Measurements from ENCODE around the gene STIP1.

The STIP1 gene

GRCh38 chr11:64218628-64219353, 32.8 kb downstream of the STIP1 start:
- H3K36me3 ChIP-seq (ENCODE audit: control insufficient read depth, insufficient read depth, low read length): no peaks in the 10 kb centered on the region
- no peak overlapping the region for H3K27ac ChIP-seq
- no peak overlapping the region for H3K4me3 ChIP-seq (ENCODE audit: low read depth, low read length)
- no peak overlapping the region for H3K9ac ChIP-seq
- no peak for TF ChIP-seq CTCF (IDR thresholded peaks at IDR 0.05)
- no peak overlapping the region for H2AFZ ChIP-seq
- no peaks in the 10 kb centered on the region for H3K9me3 ChIP-seq (ENCODE audit: control insufficient read depth, low read length)
- H3K4me2 ChIP-seq (ENCODE audit: low read length): no peak overlapping the region
- H3K4me1 ChIP-seq: no peaks in the 10 kb centered on the region
- no peaks in the 10 kb centered on the region for H3K27me3 ChIP-seq (ENCODE audit: control insufficient read depth, insufficient read depth, low read length)
- H3K79me2 ChIP-seq: no peaks in the 10 kb centered on the region

GRCh38 chr11:64219354-64219684, 33.3 kb downstream of the STIP1 start:
- Histone ChIP-seq H2AFZ (no peak overlapping the region), H3K79me2 (no peaks in the 10 kb centered on the region), H3K27me3 (ENCODE audit: control insufficient read depth, insufficient read depth, low read length) (no peaks in the 10 kb centered on the region), H3K4me3 (ENCODE audit: low read depth, low read length) (no peak overlapping the region), H3K4me2 (ENCODE audit: low read length) (no peak overlapping the region), H3K9me3 (ENCODE audit: control insufficient read depth, low read length) (no peaks in the 10 kb centered on the region), H3K9ac (no peak overlapping the region), H3K36me3 (ENCODE audit: control insufficient read depth, insufficient read depth, low read length) (no peaks in the 10 kb centered on the region), H3K4me1 (no peaks in the 10 kb centered on the region), H3K27ac (no peak overlapping the region)
- TF ChIP-seq CTCF (IDR thresholded peaks at IDR 0.05): no peak

DNA sequence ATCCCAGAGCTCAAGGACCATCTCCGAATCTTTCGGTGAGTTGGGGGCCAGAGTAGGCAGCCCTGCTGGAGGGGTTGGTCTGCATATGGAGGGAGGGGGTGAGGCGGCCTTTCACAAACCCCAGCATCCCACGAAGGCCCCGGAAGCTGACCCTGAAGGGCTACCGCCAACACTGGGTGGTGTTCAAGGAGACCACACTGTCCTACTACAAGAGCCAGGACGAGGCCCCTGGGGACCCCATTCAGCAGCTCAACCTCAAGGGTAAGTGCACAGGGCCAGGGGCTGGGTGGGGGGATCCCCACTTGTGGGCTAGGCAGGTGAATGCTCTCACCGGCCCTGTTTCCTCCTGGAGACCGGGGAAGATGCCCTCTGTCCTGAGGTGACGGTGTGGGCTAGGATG, 33.8 kb downstream of the STIP1 start:
- H3K4me1 ChIP-seq: no peaks in the 10 kb centered on the region
- no peaks in the 10 kb centered on the region for H3K27me3 ChIP-seq (ENCODE audit: control insufficient read depth, insufficient read depth, low read length)
- no peaks in the 10 kb centered on the region for H3K36me3 ChIP-seq (ENCODE audit: control insufficient read depth, insufficient read depth, low read length)
- no peaks in the 10 kb centered on the region for H3K9me3 ChIP-seq (ENCODE audit: control insufficient read depth, low read length)
- no peak overlapping the region for H3K27ac ChIP-seq
- no peak overlapping the region for H3K4me2 ChIP-seq (ENCODE audit: low read length)
- H3K4me3 ChIP-seq (ENCODE audit: low read depth, low read length): no peak overlapping the region
- H2AFZ ChIP-seq: no peak overlapping the region
- H3K79me2 ChIP-seq: no peaks in the 10 kb centered on the region
- no peak for TF ChIP-seq CTCF (IDR thresholded peaks at IDR 0.05)
- H3K9ac ChIP-seq: no peak overlapping the region

DNA sequence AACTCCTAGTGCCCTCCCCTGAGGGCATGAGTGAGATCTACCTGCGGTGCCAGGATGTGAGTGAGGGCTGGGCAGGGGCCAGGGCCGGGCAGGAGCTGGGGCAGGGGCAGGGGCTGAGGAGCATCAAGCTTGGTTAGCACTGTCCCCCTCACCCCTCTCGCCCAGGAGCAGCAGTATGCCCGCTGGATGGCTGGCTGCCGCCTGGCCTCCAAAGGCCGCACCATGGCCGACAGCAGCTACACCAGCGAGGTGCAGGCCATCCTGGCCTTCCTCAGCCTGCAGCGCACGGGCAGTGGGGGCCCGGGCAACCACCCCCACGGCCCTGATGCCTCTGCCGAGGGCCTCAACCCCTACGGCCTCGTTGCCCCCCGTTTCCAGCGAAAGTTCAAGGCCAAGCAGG, 34.3 kb downstream of the STIP1 start:
- no peaks in the 10 kb centered on the region for H3K27me3 ChIP-seq (ENCODE audit: control insufficient read depth, insufficient read depth, low read length)
- H3K27ac ChIP-seq: no peak overlapping the region
- no peak overlapping the region for H3K4me2 ChIP-seq (ENCODE audit: low read length)
- H3K4me3 ChIP-seq (ENCODE audit: low read depth, low read length): no peak overlapping the region
- no peak for TF ChIP-seq CTCF (IDR thresholded peaks at IDR 0.05)
- no peak overlapping the region for H2AFZ ChIP-seq
- H3K9ac ChIP-seq: no peak overlapping the region
- H3K36me3 ChIP-seq (ENCODE audit: control insufficient read depth, insufficient read depth, low read length): no peaks in the 10 kb centered on the region
- H3K4me1 ChIP-seq: no peaks in the 10 kb centered on the region
- no peaks in the 10 kb centered on the region for H3K79me2 ChIP-seq
- no peaks in the 10 kb centered on the region for H3K9me3 ChIP-seq (ENCODE audit: control insufficient read depth, low read length)

GRCh38 chr11:64220798-64221197, 34.8 kb downstream of the STIP1 start:
- no peaks in the 10 kb centered on the region for H3K4me1 ChIP-seq
- H3K4me2 ChIP-seq (ENCODE audit: low read length): no peak overlapping the region
- H3K79me2 ChIP-seq: no peaks in the 10 kb centered on the region
- no peak overlapping the region for H2AFZ ChIP-seq
- no peak for TF ChIP-seq CTCF (IDR thresholded peaks at IDR 0.05)
- no peak overlapping the region for H3K9ac ChIP-seq
- H3K27ac ChIP-seq: no peak overlapping the region
- H3K36me3 ChIP-seq (ENCODE audit: control insufficient read depth, insufficient read depth, low read length): no peaks in the 10 kb centered on the region
- H3K4me3 ChIP-seq (ENCODE audit: low read depth, low read length): no peak overlapping the region
- H3K9me3 ChIP-seq (ENCODE audit: control insufficient read depth, low read length): no peaks in the 10 kb centered on the region
- no peaks in the 10 kb centered on the region for H3K27me3 ChIP-seq (ENCODE audit: control insufficient read depth, insufficient read depth, low read length)

Data from parathyroid adenoma (tissue), 2 donors.